Measurements from ENCODE around the gene SOX21. TPM values are rescaled to one million over a fixed set of nuclear protein-coding genes. Genes with fewer than 3 reads are reported as not detected.

Gene SOX21
- total and polyA plus RNA-seq, 2 of the 8 experiments (the other 6 are each of a cell fraction or from before 2014, with no cell fraction given) = 3.9 TPM

- TF ChIP-seq KDM4A (IDR thresholded peaks at IDR 0.05; ENCODE audit: low read depth, low read length, severe bottlenecking) = no peak
- no peak for TF ChIP-seq EP300 (IDR thresholded peaks at IDR 0.05; ENCODE audit: borderline replicate concordance in 1 of 2, low read depth in 2 of 2, low read length in 2 of 2)
- no peak for TF ChIP-seq SIN3A (conservative IDR thresholded peaks at IDR 0.05 in 1 of 2, IDR thresholded peaks at IDR 0.05 in 1 of 2; ENCODE audit: low read depth in 1 of 2, low read length in 2 of 2)
- 0 out of 2 replicates have a peak, but pooled peaks have one; percentile 29 for TF ChIP-seq RBBP5 (IDR thresholded peaks at IDR 0.05; ENCODE audit: borderline replicate concordance, low read depth, low read length)
- peak; percentile 6; the same call in 1 of the 2 replicates for TF ChIP-seq PHF8 (conservative IDR thresholded peaks at IDR 0.05; ENCODE audit: low read depth, low read length)
- TF ChIP-seq MAFK (IDR thresholded peaks at IDR 0.05; ENCODE audit: low read depth, low read length) = no peak
- no peak for TF ChIP-seq RNF2 (IDR thresholded peaks at IDR 0.05; ENCODE audit: borderline replicate concordance, low read depth, low read length, missing control alignments, poor library complexity, severe bottlenecking)
- no peak for TF ChIP-seq SP4 (IDR thresholded peaks at IDR 0.05; ENCODE audit: low read length)
- no peak for TF ChIP-seq FOSL1 (IDR thresholded peaks at IDR 0.05; ENCODE audit: insufficient read depth, low read depth, low read length)
- TF ChIP-seq SP1 (IDR thresholded peaks at IDR 0.05; ENCODE audit: low read depth, low read length) = no peak
- no peak for TF ChIP-seq CHD2 (IDR thresholded peaks at IDR 0.05; ENCODE audit: low read length)
- TF ChIP-seq RXRA (IDR thresholded peaks at IDR 0.05; ENCODE audit: insufficient read depth, low read depth, low read length) = no peak
- no peak for TF ChIP-seq SIX5 (IDR thresholded peaks at IDR 0.05; ENCODE audit: low read depth, low read length)
- peak; percentile 40 for TF ChIP-seq E2F6 (IDR thresholded peaks at IDR 0.05)
- TF ChIP-seq CBX8 (IDR thresholded peaks at IDR 0.05; ENCODE audit: borderline replicate concordance, low read depth, low read length) = no peak
- TF ChIP-seq SIRT6 (IDR thresholded peaks at IDR 0.05; ENCODE audit: low read length) = no peak
- no peak for TF ChIP-seq KDM5A (IDR thresholded peaks at IDR 0.05; ENCODE audit: low read length)
- TF ChIP-seq HDAC6 (IDR thresholded peaks at IDR 0.05; ENCODE audit: low read depth, low read length) = no peak
- no peak for TF ChIP-seq TCF12 (IDR thresholded peaks at IDR 0.05; ENCODE audit: low read depth, low read length)
- 0 out of 2 replicates have a peak, but pooled peaks have one; percentile 11 for TF ChIP-seq SUZ12 (IDR thresholded peaks at IDR 0.05; ENCODE audit: low read length)
- no peak for TF ChIP-seq CREB1 (IDR thresholded peaks at IDR 0.05)
- no peak for TF ChIP-seq SP2 (IDR thresholded peaks at IDR 0.05; ENCODE audit: low read length)
Measured at GRCh38 chr13:94710881-94711560, 1.3 kb downstream of the SOX21 start (continued).
